ENCODE measurements around the gene BTNL8. TPM values are rescaled to one million over a fixed set of nuclear protein-coding genes. Genes with fewer than 3 reads are reported as not detected.

The BTNL8 gene
- total and polyA plus RNA-seq, 2 donors (not counting 3 experiments of a cell fraction or from before 2014, with no cell fraction given) = not detected

- intact Hi-C loops (cut with micrococcal nuclease) (no loop called here), dilution Hi-C loops (cut with MboI; ENCODE audit: extremely low pct_ligation_motif_present, low sequenced_read_pairs) (no loop called here)
- no peak overlapping the region for H3K4me2 ChIP-seq (ENCODE audit: insufficient read depth, low read length)
- H3K9ac ChIP-seq (replicated peaks; ENCODE audit: extremely low read depth, insufficient read depth, low read length) = no peak overlapping the region
- POLR2A ChIA-PET = no interaction called here
- no peak overlapping the region for H3K4me3 ChIP-seq (replicated peaks in 1 of 3; ENCODE audit: insufficient read depth in 1 of 3, low read depth in 1 of 3, low read length in 3 of 3)
- no TSS peak for BruUV-seq (replicated peaks)
- H3K27me3 ChIP-seq (ENCODE audit: control insufficient read depth in 2 of 2, insufficient read depth in 2 of 2, low read length in 2 of 2) = no peaks in the 10 kb centered on the region
- no peaks in the 10 kb centered on the region for H3K4me1 ChIP-seq (ENCODE audit: control insufficient read depth, extremely low read depth, insufficient read depth, low read length)
- no peaks in the 10 kb centered on the region for H4K20me1 ChIP-seq (replicated peaks; ENCODE audit: control insufficient read depth, extremely low read depth, insufficient read depth, low read length)
- no peaks in the 10 kb centered on the region for H3K9me1 ChIP-seq (replicated peaks; ENCODE audit: control insufficient read depth, extremely low read depth, insufficient read depth, low read length)
- no peak overlapping the region for H3K27ac ChIP-seq (ENCODE audit: insufficient read depth, low read depth, low read length)
- no peak for TF ChIP-seq JUN (IDR thresholded peaks at IDR 0.05; ENCODE audit: borderline replicate concordance, insufficient read depth, insufficient read length, low read depth)
- no peak for TF ChIP-seq CTCF (IDR thresholded peaks at IDR 0.05; ENCODE audit: extremely low read depth in 1 of 2, insufficient read depth in 1 of 2, low read depth in 1 of 2, low read length in 2 of 2)
- TF ChIP-seq EZH2 (IDR thresholded peaks at IDR 0.05; ENCODE audit: borderline replicate concordance, low read depth, low read length, severe bottlenecking) = no peak
- no peak for TF ChIP-seq MAX (IDR thresholded peaks at IDR 0.05; ENCODE audit: insufficient read depth, insufficient read length)
- TF ChIP-seq POLR2A (IDR thresholded peaks at IDR 0.05; ENCODE audit: low read depth, low read length) = no peak
- no peak for TF ChIP-seq MYC (IDR thresholded peaks at IDR 0.05; ENCODE audit: low read depth, low read length)
- TF ChIP-seq FOS (IDR thresholded peaks at IDR 0.05; ENCODE audit: borderline replicate concordance, insufficient read depth, low read length) = no peak
- no peak for TF ChIP-seq POLR2AphosphoS5 (IDR thresholded peaks at IDR 0.05; ENCODE audit: insufficient read depth, low read depth, low read length)
- no peak for TF ChIP-seq GATA2 (IDR thresholded peaks at IDR 0.05; ENCODE audit: insufficient read depth, insufficient read length, low read depth, low read length)
- DNase-seq (ENCODE audit: low read depth, low spot score) (no peak), FAIRE-seq (no peak)
- H3K79me2 ChIP-seq (ENCODE audit: control insufficient read depth, insufficient read depth, low read length) = no peaks in the 10 kb centered on the region
- H3K9me3 ChIP-seq (replicated peaks; ENCODE audit: control insufficient read depth, insufficient read depth, low read length) = no peaks in the 10 kb centered on the region
- H3K36me3 ChIP-seq (ENCODE audit: control insufficient read depth in 2 of 2, extremely low read depth in 1 of 2, insufficient read depth in 2 of 2, low read length in 2 of 2) = no peaks in the 10 kb centered on the region
- no peak overlapping the region for H2AFZ ChIP-seq (ENCODE audit: low read depth, low read length)
- CTCF ChIA-PET = no interaction called here
Observed at GRCh38 chr5:180915924-180916323, 17.0 kb downstream of the BTNL8 start.
